Activated CD4-positive, alpha-beta memory T cell treated with anti-CD3 and anti-CD28 coated beads for 36 hours (primary cell): ENCODE measurements around the gene RABGAP1. TPM values are rescaled to one million over a fixed set of nuclear protein-coding genes. Genes with fewer than 3 reads are reported as not detected.

ENCODE experiments used
- CTCF ChIA-PET: fragments of 350-600 bp; sonication (Branson Sonifier 250); formaldehyde crosslinking; loops from one replicate; lab custom pipeline; 2021; ENCODE audit warnings: antibody characterized with exemption, inconsistent platforms; lab: Charles Lee
- POLR2A ChIA-PET: fragments of 350-600 bp; sonication (Branson Sonifier 250); formaldehyde crosslinking; loops from one replicate; lab custom pipeline; 2021; ENCODE audit warnings: antibody characterized with exemption; lab: Charles Lee
- DNase-seq: peaks from one replicate; pipeline ENCODE4 v3.0.0-alpha.2; 2020
- H3K27ac Mint-ChIP-seq: one replicate; pipeline ENCODE4 v1.8.0; 2021; ENCODE audit warnings: mixed read lengths
- H3K27me3 Mint-ChIP-seq: one replicate; pipeline ENCODE4 v1.8.0; 2021; ENCODE audit warnings: mixed read lengths
- H3K36me3 Mint-ChIP-seq: one replicate; pipeline ENCODE4 v1.8.0; 2021; ENCODE audit warnings: mixed read lengths
- H3K4me1 Mint-ChIP-seq: one replicate; pipeline ENCODE4 v1.8.0; 2021; ENCODE audit warnings: low read depth, mixed read lengths
- H3K4me3 Mint-ChIP-seq: one replicate; pipeline ENCODE4 v1.8.0; 2021; ENCODE audit warnings: mild to moderate bottlenecking, mixed read lengths
- H3K9me3 Mint-ChIP-seq: one replicate; pipeline ENCODE4 v1.8.0; 2021; ENCODE audit warnings: mixed read lengths
- intact Hi-C: fragments of 100-400 bp; cut with micrococcal nuclease; formaldehyde crosslinking; loops from one replicate; pipeline ENCODE4 v1.15.1; 2023
- total RNA-seq, 2 experiments: library from RNA; stranded (reverse); gene quantifications; one replicate each; pipeline ENCODE4 v1.2.3, GENCODE V29; 2021

The RABGAP1 gene
- total RNA-seq, 2 experiments from 2014 or later, result 27.1 to 28.8 TPM

DNA sequence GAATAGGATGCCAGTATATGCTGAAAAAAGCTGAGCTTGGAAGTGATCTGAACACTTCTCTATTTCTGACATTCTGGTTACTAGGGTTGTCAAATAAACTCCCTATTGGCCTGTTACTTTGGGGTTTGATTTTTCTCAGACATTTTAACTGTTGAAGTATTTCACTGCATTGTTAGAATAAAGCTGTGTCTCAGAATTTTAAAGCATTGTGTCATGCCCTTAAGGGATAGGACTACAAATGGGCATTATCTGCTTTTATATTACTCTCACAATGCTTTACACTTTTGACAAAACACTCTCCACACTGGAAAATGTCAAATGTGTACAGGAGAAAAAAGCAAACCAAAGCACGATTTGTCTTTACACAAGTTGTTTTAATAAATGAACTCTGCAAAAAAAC lies 75.8 kb downstream of the RABGAP1 start:
- POLR2A ChIA-PET, result no interaction called here
- Mint-ChIP-seq H3K27ac (no peak overlapping the region), H3K4me1 (no peaks in the 10 kb centered on the region), H3K36me3 (peaks cover 44% of the 10 kb centered on the region), H3K4me3 (no peak overlapping the region), H3K9me3 (peaks cover 10% of the 10 kb centered on the region), H3K27me3 (no peaks in the 10 kb centered on the region)
- CTCF ChIA-PET, result interaction anchor here (0.6 kb wide), 1 partner anchor 34 kb away, joined by 3 read pairs; no protein-coding TSS in a partner anchor
- intact Hi-C loops, result no loop called here
- no peak for DNase-seq

GRCh38 chr9:123020796-123021195 lies 80.0 kb downstream of the RABGAP1 start:
- CTCF ChIA-PET, result interaction anchor here (1.0 kb wide), 1 partner anchor 329 kb away, joined by 3 read pairs; no protein-coding TSS in a partner anchor
- Mint-ChIP-seq H3K27me3 (no peaks in the 10 kb centered on the region), H3K4me3 (no peak overlapping the region), H3K9me3 (no peaks in the 10 kb centered on the region), H3K27ac (no peak overlapping the region), H3K4me1 (no peaks in the 10 kb centered on the region), H3K36me3 (peaks cover 21% of the 10 kb centered on the region)
- DNase-seq, result no peak
- intact Hi-C loops, result no loop called here
- POLR2A ChIA-PET, result no interaction called here

DNA sequence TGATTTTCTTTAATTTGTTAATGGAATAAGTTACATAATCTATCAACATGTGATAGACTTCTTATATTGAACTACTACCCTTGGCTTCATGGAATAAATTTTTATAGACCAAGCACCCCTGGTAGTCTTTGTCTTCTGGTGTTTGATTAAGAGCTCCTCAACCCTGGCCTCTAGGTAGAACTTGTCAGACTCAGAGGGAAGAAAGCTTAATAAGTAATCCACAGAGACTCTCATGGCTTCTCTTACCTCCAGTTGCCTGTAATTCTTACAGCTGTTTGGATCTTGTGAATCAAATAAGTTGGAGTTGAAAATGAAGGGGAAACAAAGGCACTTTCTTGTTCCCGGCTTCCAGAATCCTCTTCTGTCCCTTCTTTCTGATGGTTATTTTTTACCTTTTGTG lies 85.6 kb downstream of the RABGAP1 start:
- intact Hi-C loops, result no loop called here
- ChIA-PET POLR2A (no interaction called here), CTCF (no interaction called here)
- Mint-ChIP-seq H3K27ac (no peak overlapping the region), H3K36me3 (peaks cover 25% of the 10 kb centered on the region), H3K9me3 (no peaks in the 10 kb centered on the region), H3K4me1 (no peaks in the 10 kb centered on the region), H3K27me3 (no peaks in the 10 kb centered on the region), H3K4me3 (no peak overlapping the region)
- no peak for DNase-seq

DNA sequence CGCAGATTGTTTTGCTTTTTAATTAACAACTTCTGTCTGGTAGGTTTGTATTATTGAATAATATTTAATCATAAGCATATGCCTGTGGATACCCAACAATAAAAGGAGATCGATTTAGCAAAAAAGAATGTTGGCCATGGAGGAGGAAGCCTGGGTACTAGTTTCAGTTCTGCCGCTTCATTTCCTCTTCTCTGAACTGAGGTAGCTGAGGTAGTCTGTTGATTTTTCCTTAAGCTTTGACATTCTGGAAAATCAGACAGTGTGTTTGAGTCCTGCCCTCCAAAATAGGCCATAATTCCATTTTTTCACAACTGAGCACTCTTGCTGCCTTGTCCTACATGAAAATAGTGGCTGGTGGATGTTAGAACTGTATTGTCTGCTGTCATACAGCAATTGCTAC lies 86.7 kb downstream of the RABGAP1 start:
- no peaks in the 10 kb centered on the region for H3K27me3 Mint-ChIP-seq
- H3K36me3 Mint-ChIP-seq, result peaks cover 20% of the 10 kb centered on the region
- no peak for DNase-seq
- no peaks in the 10 kb centered on the region for H3K9me3 Mint-ChIP-seq
- H3K4me1 Mint-ChIP-seq, result no peaks in the 10 kb centered on the region
- POLR2A ChIA-PET, result no interaction called here
- CTCF ChIA-PET, result no interaction called here
- H3K4me3 Mint-ChIP-seq, result no peak overlapping the region
- no peak overlapping the region for H3K27ac Mint-ChIP-seq
- intact Hi-C loops, result no loop called here

- Mint-ChIP-seq H3K27ac (no peak overlapping the region), H3K4me3 (no peak overlapping the region), H3K27me3 (no peaks in the 10 kb centered on the region), H3K9me3 (no peaks in the 10 kb centered on the region), H3K36me3 (peaks cover 17% of the 10 kb centered on the region), H3K4me1 (no peaks in the 10 kb centered on the region)
- CTCF ChIA-PET, result no interaction called here
- POLR2A ChIA-PET, result no interaction called here
- intact Hi-C loops, result no loop called here
- no peak for DNase-seq
Observed at GRCh38 chr9:123028136-123028535, 87.3 kb downstream of the RABGAP1 start.

DNA sequence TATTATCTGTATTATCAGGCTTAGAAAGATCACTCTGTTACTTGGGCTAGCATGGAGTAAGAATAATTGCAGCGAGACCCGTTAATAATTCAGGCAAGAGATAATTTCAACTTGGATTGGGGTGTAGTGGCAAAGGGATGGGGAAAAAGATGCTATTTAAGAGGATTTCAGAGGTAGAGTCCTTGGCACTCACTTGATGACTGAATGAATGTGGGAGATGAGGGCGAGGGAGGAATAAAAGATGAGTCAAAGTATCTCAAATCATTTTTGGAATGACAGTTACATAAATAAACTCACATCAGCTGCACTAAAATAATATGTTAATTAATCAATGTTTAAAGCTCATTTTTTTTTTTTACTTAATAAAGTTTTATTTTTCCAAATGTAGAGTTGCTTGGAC lies 88.2 kb downstream of the RABGAP1 start:
- CTCF ChIA-PET, result interaction anchor here (0.8 to 1.4 kb wide), 2 partner anchors 52 to 321 kb away, joined by 3 read pairs; no protein-coding TSS in a partner anchor
- H3K36me3 Mint-ChIP-seq, result peaks cover 16% of the 10 kb centered on the region
- no peak overlapping the region for H3K27ac Mint-ChIP-seq
- no peak for DNase-seq
- no peaks in the 10 kb centered on the region for H3K4me1 Mint-ChIP-seq
- POLR2A ChIA-PET, result no interaction called here
- no peak overlapping the region for H3K4me3 Mint-ChIP-seq
- H3K9me3 Mint-ChIP-seq, result no peaks in the 10 kb centered on the region
- intact Hi-C loops, result no loop called here
- no peaks in the 10 kb centered on the region for H3K27me3 Mint-ChIP-seq

DNA sequence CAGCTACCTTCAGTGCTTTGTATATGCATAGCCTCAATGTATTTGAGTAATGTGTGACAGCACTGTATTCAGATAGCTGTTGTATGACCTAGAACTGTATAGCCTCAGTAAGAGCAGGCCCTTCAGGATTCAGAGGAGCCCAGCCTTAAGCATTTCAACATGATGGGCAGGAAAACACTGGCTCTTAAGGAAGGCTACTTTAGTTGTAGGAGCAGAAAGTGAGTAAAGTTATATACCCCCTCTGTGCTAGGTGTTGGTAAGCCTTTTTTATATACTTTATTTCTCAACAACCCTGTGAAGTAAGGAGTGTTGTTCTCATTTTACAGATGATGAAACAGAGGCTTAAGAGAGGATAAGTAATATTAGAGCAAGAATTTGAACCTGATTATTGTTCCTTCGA lies 91.1 kb downstream of the RABGAP1 start:
- no peak overlapping the region for H3K4me3 Mint-ChIP-seq
- peaks cover 18% of the 10 kb centered on the region for H3K36me3 Mint-ChIP-seq
- no peaks in the 10 kb centered on the region for H3K9me3 Mint-ChIP-seq
- ChIA-PET CTCF (no interaction called here), POLR2A (no interaction called here)
- H3K4me1 Mint-ChIP-seq, result no peaks in the 10 kb centered on the region
- no peak overlapping the region for H3K27ac Mint-ChIP-seq
- intact Hi-C loops, result no loop called here
- H3K27me3 Mint-ChIP-seq, result no peaks in the 10 kb centered on the region
- no peak for DNase-seq

DNA sequence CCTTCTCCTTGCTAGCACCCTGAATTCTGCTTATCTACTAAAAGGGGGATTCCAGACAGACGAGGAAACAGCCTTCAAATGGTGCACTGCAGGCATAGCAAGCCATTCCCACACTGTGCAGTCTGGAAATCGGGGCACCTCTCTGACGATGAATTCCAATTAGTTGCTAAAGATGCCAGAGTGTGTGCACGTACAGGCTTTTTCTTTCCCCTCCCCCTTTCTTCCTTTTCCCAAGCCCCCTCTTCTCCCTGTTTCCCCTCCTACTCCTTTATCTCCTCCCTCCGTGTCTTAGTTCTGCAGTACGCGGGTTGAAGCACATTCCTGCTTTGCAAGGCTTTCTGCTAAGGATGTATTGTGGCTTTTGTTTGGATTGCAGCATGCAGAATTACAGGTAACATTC lies 92.5 kb downstream of the RABGAP1 start, which contains the start of gene GPR21:
TSS of gene GPR21 (plus strand) at position 316 of the 400 bp plus-strand sequence. CDS start 900 bp downstream, outside the sequence.
- peaks cover 14% of the 10 kb centered on the region for H3K36me3 Mint-ChIP-seq
- POLR2A ChIA-PET, result no interaction called here
- intact Hi-C loops, result no loop called here
- no peak within 1 kb of the TSS for H3K27ac Mint-ChIP-seq
- no peaks in the 10 kb centered on the region for H3K4me1 Mint-ChIP-seq
- CTCF ChIA-PET, result no interaction called here
- H3K9me3 Mint-ChIP-seq, result no peaks in the 10 kb centered on the region
- H3K27me3 Mint-ChIP-seq, result no peaks in the 10 kb centered on the region
- H3K4me3 Mint-ChIP-seq, result no peak within 1 kb of the TSS
- no peak for DNase-seq

DNA sequence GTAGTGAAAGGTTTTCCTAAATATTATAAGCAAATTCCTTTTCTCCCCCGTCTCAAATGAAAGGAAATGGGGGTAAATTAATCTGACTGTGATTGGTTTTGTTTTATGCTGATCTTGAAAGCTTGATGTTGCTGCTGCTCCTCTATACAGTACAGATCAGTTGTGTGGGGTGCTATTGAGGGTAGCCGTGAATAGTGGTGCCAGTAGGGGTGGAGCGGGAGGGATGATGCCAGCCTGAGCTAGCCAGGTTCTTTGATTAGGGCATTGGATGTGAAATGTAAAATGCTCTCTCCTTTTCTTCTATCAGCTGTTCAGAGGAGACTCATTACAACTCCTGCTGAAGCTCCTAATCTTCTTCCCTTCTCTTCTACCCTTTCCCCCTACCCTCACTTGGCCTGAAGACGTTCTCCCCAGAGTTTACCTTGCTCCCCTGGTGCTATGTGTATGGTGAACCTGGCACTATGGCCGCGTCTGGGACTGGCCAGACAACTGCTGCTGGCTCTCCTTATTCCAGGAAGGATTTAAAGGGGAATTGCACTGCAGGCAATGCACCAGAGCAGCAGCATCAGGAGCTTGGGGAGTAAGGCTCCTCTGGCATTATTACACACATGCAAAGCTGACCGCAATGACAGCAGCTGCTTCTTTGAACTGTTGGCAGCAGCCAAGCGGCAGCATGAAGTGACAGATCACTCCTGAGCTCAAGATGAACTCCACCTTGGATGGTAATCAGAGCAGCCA lies 93.2 kb downstream of the RABGAP1 start:
- Mint-ChIP-seq H3K4me3 (no peak overlapping the region), H3K27me3 (no peaks in the 10 kb centered on the region), H3K9me3 (no peaks in the 10 kb centered on the region), H3K36me3 (peaks cover 12% of the 10 kb centered on the region), H3K27ac (no peak overlapping the region), H3K4me1 (no peaks in the 10 kb centered on the region)
- POLR2A ChIA-PET, result no interaction called here
- CTCF ChIA-PET, result no interaction called here
- intact Hi-C loops, result no loop called here
- DNase-seq, result no peak

- intact Hi-C loops, result no loop called here
- Mint-ChIP-seq H3K4me1 (no peaks in the 10 kb centered on the region), H3K36me3 (peaks cover 9% of the 10 kb centered on the region), H3K9me3 (no peaks in the 10 kb centered on the region), H3K27ac (no peak overlapping the region), H3K27me3 (no peaks in the 10 kb centered on the region), H3K4me3 (no peak overlapping the region)
- DNase-seq, result no peak
- ChIA-PET CTCF (no interaction called here), POLR2A (no interaction called here)
Observed at GRCh38 chr9:123034881-123035510, 94.2 kb downstream of the RABGAP1 start.

DNA sequence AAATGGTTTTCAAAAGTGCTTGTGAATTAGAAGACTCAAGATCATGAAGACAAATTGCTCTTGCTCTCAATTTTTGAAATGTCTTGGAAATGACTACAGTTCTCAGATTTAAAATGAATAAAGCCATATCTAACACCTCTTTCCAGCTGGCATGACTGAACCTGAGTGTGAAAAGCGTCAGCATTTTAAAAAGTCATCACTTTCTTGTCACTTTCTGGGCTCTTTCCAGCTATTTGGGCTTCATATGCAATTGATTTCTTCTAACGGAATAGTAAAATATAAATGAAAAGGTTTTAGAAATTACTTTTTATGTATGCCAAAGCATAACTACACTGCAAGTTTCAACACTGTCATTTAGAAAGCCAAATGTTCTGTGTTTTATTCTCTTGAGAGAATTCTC lies 95.0 kb downstream of the RABGAP1 start:
- no peak overlapping the region for H3K4me3 Mint-ChIP-seq
- no peak for DNase-seq
- POLR2A ChIA-PET, result no interaction called here
- intact Hi-C loops, result no loop called here
- H3K27me3 Mint-ChIP-seq, result no peaks in the 10 kb centered on the region
- peaks cover 9% of the 10 kb centered on the region for H3K36me3 Mint-ChIP-seq
- no peaks in the 10 kb centered on the region for H3K4me1 Mint-ChIP-seq
- H3K27ac Mint-ChIP-seq, result no peak overlapping the region
- CTCF ChIA-PET, result no interaction called here
- H3K9me3 Mint-ChIP-seq, result no peaks in the 10 kb centered on the region

GRCh38 chr9:123036893-123037545 lies 96.2 kb downstream of the RABGAP1 start:
- intact Hi-C loops, result no loop called here
- Mint-ChIP-seq H3K36me3 (peaks cover 13% of the 10 kb centered on the region), H3K9me3 (no peaks in the 10 kb centered on the region), H3K27me3 (no peaks in the 10 kb centered on the region), H3K27ac (no peak overlapping the region), H3K4me3 (no peak overlapping the region), H3K4me1 (no peaks in the 10 kb centered on the region)
- no peak for DNase-seq
- ChIA-PET POLR2A (no interaction called here), CTCF (no interaction called here)
